Measurements from ENCODE around the gene EFCAB8. TPM values are rescaled to one million over a fixed set of nuclear protein-coding genes. Genes with fewer than 3 reads are reported as not detected.

EFCAB8 gene
- total RNA-seq, 1 experiment from 2014 or later: 0.09 TPM

- H2BK12ac ChIP-seq (ENCODE audit: insufficient read length, low read depth, low read length): no peak overlapping the region
- Mint-ChIP-seq H3K36me3 (ENCODE audit: insufficient read depth in 1 of 3, low read depth in 3 of 3) (no peaks in the 10 kb centered on the region; a peak in 2 of 7 replicates), H3K9me3 (no peaks in the 10 kb centered on the region), H3K27me3 (ENCODE audit: low read depth) (peaks cover 2% of the 10 kb centered on the region; the same call in 1 of the 2 replicates), H3K4me1 (peaks cover 3 to 5% of the 10 kb centered on the region in 2 experiments; a peak in 3 of 4 replicates), H3K4me3 (no peak overlapping the region), H3K27ac (peak overlapping the region in 2 of 3 experiments; percentile 46 to 75; a peak in 3 of 7 replicates)
- H3T11ph ChIP-seq (ENCODE audit: low read length): no peak overlapping the region
- H3K14ac ChIP-seq (ENCODE audit: insufficient read depth, low read length): no peak overlapping the region
- DNase-seq: no peak
- H4K5ac ChIP-seq (ENCODE audit: insufficient read length, low read depth, low read length): no peak overlapping the region
- no peak overlapping the region for H2BK5ac ChIP-seq (ENCODE audit: insufficient read length, low read length)
- H2BK20ac ChIP-seq (ENCODE audit: low read depth, low read length, poor library complexity, severe bottlenecking): no peak overlapping the region
- H2AFZ ChIP-seq (ENCODE audit: low read length): no peak overlapping the region
- no CpG with 5 or more reads among the region's 9 CpGs for WGBS (ENCODE audit: extremely low coverage, insufficient read length, low lambda C conversion rate)
- no peak overlapping the region for H4K91ac ChIP-seq (ENCODE audit: insufficient read length, low read depth, low read length)
- no peaks in the 10 kb centered on the region for H4K20me1 ChIP-seq (ENCODE audit: control insufficient read depth, insufficient read depth, insufficient read length)
- H3K23ac ChIP-seq (ENCODE audit: insufficient read length, low read depth, low read length): no peak overlapping the region
- no peak for TF ChIP-seq CTCF (conservative IDR thresholded peaks at IDR 0.05)
- no peaks in the 10 kb centered on the region for H3K79me2 ChIP-seq (ENCODE audit: insufficient read depth, low read length)
- H2BK15ac ChIP-seq (ENCODE audit: low read depth, low read length): no peak overlapping the region
- no peaks in the 10 kb centered on the region for H3K4me1 ChIP-seq (ENCODE audit: insufficient read depth, low read length)
- H3K27ac ChIP-seq (ENCODE audit: insufficient read length, low read depth, low read length): no peak overlapping the region
- no peak overlapping the region for H2AK5ac ChIP-seq (ENCODE audit: insufficient read length, low read length)
- H3K4me2 ChIP-seq (ENCODE audit: insufficient read depth, insufficient read length, low read length): no peak overlapping the region
- H2BK120ac ChIP-seq (ENCODE audit: low read depth, low read length, poor library complexity, severe bottlenecking): no peak overlapping the region
- no peak overlapping the region for H3K18ac ChIP-seq (ENCODE audit: insufficient read length, low read depth, low read length)
- H3K23me2 ChIP-seq (ENCODE audit: insufficient read length, low read depth, low read length, poor library complexity, severe bottlenecking): no peaks in the 10 kb centered on the region
- H4K8ac ChIP-seq (replicated peaks; ENCODE audit: insufficient read length, low read depth, low read length): no peak overlapping the region
- no peaks in the 10 kb centered on the region for H3K27me3 ChIP-seq (ENCODE audit: insufficient read depth, low read length)
- H3K79me1 ChIP-seq (ENCODE audit: insufficient read depth, low read depth, low read length, poor library complexity, severe bottlenecking): no peaks in the 10 kb centered on the region
- H3K9ac ChIP-seq (ENCODE audit: extremely low read depth, insufficient read length, low read length): no peak overlapping the region
- no peak overlapping the region for H3K4ac ChIP-seq (ENCODE audit: low read depth, low read length)
- no peaks in the 10 kb centered on the region for H3K9me3 ChIP-seq (ENCODE audit: control insufficient read depth, low read depth, low read length)
- H3K56ac ChIP-seq (ENCODE audit: insufficient read length, low read depth, low read length): no peak overlapping the region
These were observed 20.8 kb downstream of the EFCAB8 start for GRCh38 chr20:32879538-32879937.

Measured in H9 (cell line).